Measurements from ENCODE around the gene PEX14. TPM values are rescaled to one million over a fixed set of nuclear protein-coding genes. Genes with fewer than 3 reads are reported as not detected.
A peak's percentile ranks its signal among the peaks of the same experiment; 100 is the strongest.

PEX14 gene
- total RNA-seq, 1 donor from 2014 or later = 21.0 TPM

- DNase-seq (no peak), ATAC-seq (no peak)
- intact Hi-C loops (cut with micrococcal nuclease) = no loop called here
These were observed 86.7 kb downstream of the PEX14 start for GRCh38 chr1:10561497-10561896.

GRCh38 chr1:10561955-10562354 lies 87.2 kb downstream of the PEX14 start:
- DNase-seq (no peak), ATAC-seq (no peak)
- intact Hi-C loops (cut with micrococcal nuclease) = no loop called here

- ATAC-seq = no peak
- no peak for DNase-seq
- intact Hi-C loops (cut with micrococcal nuclease) = no loop called here
These were observed 89.3 kb downstream of the PEX14 start for GRCh38 chr1:10564063-10564462.

GRCh38 chr1:10569531-10569930 lies 94.8 kb downstream of the PEX14 start:
- no peak for DNase-seq
- intact Hi-C loops (cut with micrococcal nuclease) = no loop called here
- no peak for ATAC-seq

- DNase-seq (no peak), ATAC-seq (no peak)
These were observed 100.9 kb downstream of the PEX14 start for GRCh38 chr1:10575616-10576015.

GRCh38 chr1:10578070-10578469 lies 103.3 kb downstream of the PEX14 start:
- ATAC-seq = no peak
- intact Hi-C loops (cut with micrococcal nuclease) = no loop called here
- no peak for DNase-seq

More at GRCh38 chr1:10575616-10576015, 100.9 kb downstream of the PEX14 start:
- intact Hi-C loops (cut with micrococcal nuclease) = no loop called here

GRCh38 chr1:10583641-10584040 lies 108.9 kb downstream of the PEX14 start:
- intact Hi-C loops (cut with micrococcal nuclease) = no loop called here
- ATAC-seq = no peak
- DNase-seq = no peak

- intact Hi-C loops (cut with micrococcal nuclease) = no loop called here
- DNase-seq = no peak
- no peak for ATAC-seq
These were observed 110.5 kb downstream of the PEX14 start for GRCh38 chr1:10585242-10585641.

GRCh38 chr1:10586125-10586524 lies 111.4 kb downstream of the PEX14 start:
- intact Hi-C loops (cut with micrococcal nuclease) = no loop called here
- ATAC-seq = no peak

GRCh38 chr1:10588640-10589039 lies 113.9 kb downstream of the PEX14 start:
- no peak for DNase-seq
- ATAC-seq = no peak
- intact Hi-C loops (cut with micrococcal nuclease) = no loop called here

More at GRCh38 chr1:10586125-10586524, 111.4 kb downstream of the PEX14 start:
- no peak for DNase-seq

GRCh38 chr1:10589074-10589473 lies 114.3 kb downstream of the PEX14 start:
- no peak for DNase-seq
- intact Hi-C loops (cut with micrococcal nuclease) = no loop called here
- ATAC-seq = no peak

GRCh38 chr1:10591010-10591409 lies 116.3 kb downstream of the PEX14 start:
- ATAC-seq = no peak
- DNase-seq = no peak
- intact Hi-C loops (cut with micrococcal nuclease) = no loop called here

GRCh38 chr1:10592373-10592772 lies 117.6 kb downstream of the PEX14 start:
- intact Hi-C loops (cut with micrococcal nuclease) = no loop called here

GRCh38 chr1:10593750-10594149 lies 119.0 kb downstream of the PEX14 start:
- DNase-seq (no peak), ATAC-seq (no peak)
- intact Hi-C loops (cut with micrococcal nuclease) = no loop called here

More at GRCh38 chr1:10592373-10592772, 117.6 kb downstream of the PEX14 start:
- ATAC-seq = no peak
- no peak for DNase-seq

GRCh38 chr1:10594595-10595223 lies 120.0 kb downstream of the PEX14 start:
- no peak for DNase-seq
- intact Hi-C loops (cut with micrococcal nuclease) = no loop called here
- ATAC-seq = peak; percentile 81

GRCh38 chr1:10596780-10597179 lies 122.0 kb downstream of the PEX14 start:
- intact Hi-C loops (cut with micrococcal nuclease) = no loop called here
- ATAC-seq = no peak

GRCh38 chr1:10597492-10598388 lies 123.0 kb downstream of the PEX14 start:
- DNase-seq (no peak), ATAC-seq (peak; percentile 11)
- intact Hi-C loops (cut with micrococcal nuclease) = no loop called here

More at GRCh38 chr1:10596780-10597179, 122.0 kb downstream of the PEX14 start:
- no peak for DNase-seq

- ATAC-seq (no peak), DNase-seq (no peak)
- intact Hi-C loops (cut with micrococcal nuclease) = no loop called here
These were observed 123.6 kb downstream of the PEX14 start for GRCh38 chr1:10598389-10598702.

- intact Hi-C loops (cut with micrococcal nuclease) = no loop called here
- DNase-seq (no peak), ATAC-seq (no peak)
These were observed 124.6 kb downstream of the PEX14 start for GRCh38 chr1:10599194-10599861.

Measured in left ventricle myocardium superior (tissue), 1 donor.